ES-I3 (cell line): ENCODE measurements around the gene ITGA11.

Source experiments
- H3K36me3 ChIP-seq: 2 replicates; pipeline ENCODE4 v1.6.1; 2013; ENCODE audit warnings: mild to moderate bottlenecking, low read length, control low read depth, moderate library complexity; ENCODE audit not compliant: insufficient read depth
- H3K4me1 ChIP-seq: 2 replicates; pipeline ENCODE4 v1.6.1; 2013; ENCODE audit warnings: mild to moderate bottlenecking, control low read depth, low read length; ENCODE audit not compliant: insufficient read depth
- H3K9ac ChIP-seq: 2 replicates; pipeline ENCODE4 v1.6.1; 2013; ENCODE audit warnings: low read depth, mild to moderate bottlenecking, low read length, moderate library complexity
- H3K9me3 ChIP-seq: 2 replicates; pipeline ENCODE4 v1.6.1; 2013; ENCODE audit warnings: mild to moderate bottlenecking, low read length, moderate library complexity; ENCODE audit not compliant: control insufficient read depth, insufficient read depth

ITGA11 gene

DNA sequence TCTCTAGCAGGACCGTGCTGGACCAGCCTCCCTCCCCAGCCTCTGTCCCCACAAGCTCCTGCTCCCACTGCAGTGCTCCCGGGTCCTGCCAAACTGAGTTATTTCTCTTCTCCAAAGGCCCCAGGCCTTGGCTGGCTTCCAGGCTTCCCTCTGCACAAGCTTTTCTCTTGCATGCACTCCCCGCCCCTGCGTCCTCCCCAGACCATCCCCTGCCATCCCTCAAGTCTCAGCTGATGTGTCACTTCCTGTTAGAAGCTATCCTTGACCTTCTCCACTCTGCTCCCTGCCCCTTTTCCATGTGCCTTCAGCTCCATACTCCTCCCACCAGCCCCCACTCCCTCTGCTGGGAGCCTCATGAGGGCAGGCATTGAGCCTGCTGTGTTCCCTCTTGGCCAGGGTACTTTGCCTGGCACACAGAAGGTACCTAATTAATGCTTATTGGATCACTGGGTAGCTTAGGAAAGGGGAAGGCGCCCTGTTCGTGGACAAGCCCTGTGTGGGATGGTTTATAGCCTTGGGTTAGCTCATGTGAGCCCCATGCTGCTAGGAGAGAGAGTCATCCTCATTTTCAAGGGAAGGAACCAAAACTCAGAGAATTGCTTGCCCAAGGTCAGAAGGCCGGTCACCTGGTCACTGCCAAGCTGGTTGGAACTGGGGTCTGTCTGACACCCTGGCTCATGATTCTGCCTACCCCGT lies 98.0 kb downstream of the ITGA11 start:
- no peaks in the 10 kb centered on the region for H3K36me3 ChIP-seq
- no peaks in the 10 kb centered on the region for H3K9me3 ChIP-seq
- H3K9ac ChIP-seq: no peak overlapping the region
- peaks cover 17% of the 10 kb centered on the region for H3K4me1 ChIP-seq

DNA sequence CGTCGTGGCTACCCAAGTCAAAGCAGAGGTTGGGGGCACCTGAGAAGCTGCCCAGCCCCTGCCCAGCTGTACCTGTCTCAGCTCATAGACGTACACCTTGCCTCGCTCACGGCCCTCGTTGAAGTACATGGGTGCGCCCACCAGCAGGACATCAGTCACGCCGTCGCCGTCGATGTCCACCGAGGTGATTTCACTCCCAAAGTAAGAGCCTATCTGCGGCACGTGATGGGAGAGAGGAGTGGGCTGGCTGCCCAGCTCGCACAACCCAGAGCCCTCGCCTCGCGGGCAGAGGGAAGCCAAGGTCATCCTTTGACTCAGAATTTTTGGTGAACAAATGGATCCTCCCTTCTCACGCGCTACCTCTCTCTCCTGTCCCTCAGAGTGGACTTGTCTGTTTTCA lies 99.7 kb downstream of the ITGA11 start:
- H3K9me3 ChIP-seq: no peaks in the 10 kb centered on the region
- no peaks in the 10 kb centered on the region for H3K36me3 ChIP-seq
- no peak overlapping the region for H3K9ac ChIP-seq
- peaks cover 18% of the 10 kb centered on the region for H3K4me1 ChIP-seq

DNA sequence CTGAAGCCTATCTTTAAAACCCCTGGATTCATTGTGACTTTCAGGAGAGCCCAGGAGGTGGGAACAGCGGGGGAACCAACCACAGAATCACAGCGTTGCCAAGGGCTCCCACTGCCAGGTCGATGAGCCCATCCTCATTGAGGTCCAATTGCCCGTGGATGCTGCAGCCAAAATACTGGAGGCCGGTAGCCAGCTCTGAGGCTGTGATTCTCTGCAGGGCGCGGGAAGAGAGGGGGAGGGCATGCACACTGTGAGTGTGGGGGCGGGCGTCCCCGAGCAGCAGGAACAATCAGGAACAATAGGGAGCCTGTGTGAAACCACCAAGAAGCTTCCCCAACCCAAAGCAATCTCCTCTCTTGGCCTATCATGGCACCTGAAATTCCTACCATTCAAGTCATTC lies 101.1 kb downstream of the ITGA11 start:
- Histone ChIP-seq H3K36me3 (no peaks in the 10 kb centered on the region), H3K9me3 (no peaks in the 10 kb centered on the region), H3K9ac (no peak overlapping the region), H3K4me1 (peaks cover 24% of the 10 kb centered on the region)

GRCh38 chr15:68330416-68330815 lies 101.5 kb downstream of the ITGA11 start:
- Histone ChIP-seq H3K4me1 (peaks cover 24% of the 10 kb centered on the region), H3K9ac (no peak overlapping the region), H3K9me3 (no peaks in the 10 kb centered on the region), H3K36me3 (no peaks in the 10 kb centered on the region)

DNA sequence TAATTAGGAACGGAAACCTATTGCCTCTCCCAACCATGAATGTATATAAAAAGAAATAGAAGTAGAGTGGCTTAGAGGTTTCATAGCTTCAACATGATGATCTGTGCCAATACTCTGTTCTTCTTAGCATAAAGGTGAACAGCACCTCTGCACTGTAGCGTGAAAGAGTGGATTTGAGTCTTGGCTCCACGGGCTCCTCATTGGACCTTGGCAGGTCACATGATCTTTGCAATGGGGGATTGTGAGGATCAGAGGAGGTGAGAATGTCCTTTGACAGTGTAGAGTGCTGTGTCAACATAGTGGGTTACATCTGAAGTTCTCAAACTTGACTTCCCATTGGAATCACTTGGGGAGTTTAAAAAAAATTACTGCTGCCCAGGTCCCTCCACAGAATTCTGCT lies 103.0 kb downstream of the ITGA11 start:
- no peak overlapping the region for H3K9ac ChIP-seq
- no peaks in the 10 kb centered on the region for H3K9me3 ChIP-seq
- no peaks in the 10 kb centered on the region for H3K36me3 ChIP-seq
- H3K4me1 ChIP-seq: peaks cover 24% of the 10 kb centered on the region

DNA sequence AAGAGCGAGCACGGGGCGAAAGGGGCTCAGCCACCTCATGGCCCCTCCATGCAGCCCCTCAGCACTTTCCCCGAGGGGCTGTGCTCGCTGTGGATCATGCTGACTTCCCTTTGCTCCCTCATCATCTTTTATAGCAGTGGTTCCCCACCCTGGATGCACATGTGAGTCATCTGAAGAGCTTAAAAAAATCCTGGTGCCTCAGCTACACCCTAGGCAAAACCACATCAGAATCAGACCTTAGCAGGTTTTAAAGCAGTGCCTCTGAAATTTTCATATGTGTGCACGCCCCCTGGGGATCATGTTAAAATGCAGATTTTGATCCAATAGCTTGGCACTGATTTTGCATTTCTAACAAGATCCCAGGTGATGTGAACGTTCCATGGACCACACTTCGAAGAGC lies 103.5 kb downstream of the ITGA11 start:
- Histone ChIP-seq H3K4me1 (peaks cover 24% of the 10 kb centered on the region), H3K36me3 (no peaks in the 10 kb centered on the region), H3K9ac (no peak overlapping the region), H3K9me3 (no peaks in the 10 kb centered on the region)

DNA sequence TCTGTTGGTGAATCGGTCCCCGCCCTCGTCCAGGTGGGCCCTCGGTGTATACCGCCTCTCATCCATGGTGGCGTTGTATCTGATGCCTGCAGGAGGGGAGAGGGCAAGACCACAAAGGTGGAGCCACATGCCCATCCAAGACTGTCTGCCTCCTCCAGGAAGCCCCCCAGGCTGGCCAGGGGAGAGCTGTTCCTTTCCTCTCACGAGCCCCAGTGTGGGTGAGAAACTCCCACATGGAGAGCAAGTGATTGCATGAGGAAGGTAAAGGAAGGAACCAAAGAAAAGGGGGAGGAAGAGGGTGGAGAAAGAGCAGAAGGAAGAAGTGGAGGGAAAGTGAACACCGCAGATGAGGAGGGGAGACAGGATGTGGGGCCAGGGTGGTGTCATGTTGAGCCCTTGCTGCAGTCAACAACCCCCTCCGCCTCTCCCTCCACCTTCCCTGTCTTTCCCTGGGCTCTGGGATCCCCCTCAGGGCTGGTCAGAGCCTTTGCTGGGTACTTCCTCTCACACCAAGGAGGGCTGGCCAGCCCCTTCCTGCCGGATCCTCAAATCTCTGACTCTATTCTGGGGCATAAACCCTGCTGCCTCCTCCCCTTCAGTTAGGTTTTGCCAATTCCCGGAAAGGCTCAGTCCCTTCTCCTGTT lies 105.1 kb downstream of the ITGA11 start:
- Histone ChIP-seq H3K9me3 (no peaks in the 10 kb centered on the region), H3K9ac (no peak overlapping the region), H3K4me1 (peaks cover 24% of the 10 kb centered on the region), H3K36me3 (no peaks in the 10 kb centered on the region)

DNA sequence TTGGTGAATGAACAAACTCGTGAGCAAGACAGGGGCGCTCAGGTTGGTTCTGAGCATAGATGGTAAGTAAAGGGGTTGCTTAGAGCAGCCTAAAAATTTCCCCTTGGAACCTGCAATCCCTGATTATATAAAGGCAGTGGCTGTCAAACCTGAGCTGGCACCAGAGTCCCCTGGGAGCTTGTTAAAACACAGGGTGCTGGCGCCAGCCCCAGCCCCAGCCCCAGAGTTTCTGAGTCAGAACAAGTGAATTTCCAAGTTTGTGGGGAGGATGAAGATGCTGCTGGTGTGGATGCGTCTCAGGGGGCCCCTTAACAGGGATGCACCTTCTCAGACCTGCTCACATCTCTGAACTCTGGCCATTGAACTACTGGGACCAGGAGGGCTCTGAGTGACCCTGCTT lies 106.2 kb downstream of the ITGA11 start:
- Histone ChIP-seq H3K36me3 (no peaks in the 10 kb centered on the region), H3K9me3 (no peaks in the 10 kb centered on the region), H3K9ac (no peak overlapping the region), H3K4me1 (peaks cover 17% of the 10 kb centered on the region)

GRCh38 chr15:68322796-68323195 lies 109.2 kb downstream of the ITGA11 start:
- Histone ChIP-seq H3K9ac (no peak overlapping the region), H3K4me1 (peaks cover 7% of the 10 kb centered on the region; the same call in 1 of the 2 replicates), H3K36me3 (no peaks in the 10 kb centered on the region), H3K9me3 (no peaks in the 10 kb centered on the region)

GRCh38 chr15:68321229-68321628 lies 110.7 kb downstream of the ITGA11 start:
- Histone ChIP-seq H3K9me3 (no peaks in the 10 kb centered on the region), H3K9ac (no peak overlapping the region), H3K4me1 (peaks cover 2% of the 10 kb centered on the region; the same call in 1 of the 2 replicates), H3K36me3 (no peaks in the 10 kb centered on the region)

DNA sequence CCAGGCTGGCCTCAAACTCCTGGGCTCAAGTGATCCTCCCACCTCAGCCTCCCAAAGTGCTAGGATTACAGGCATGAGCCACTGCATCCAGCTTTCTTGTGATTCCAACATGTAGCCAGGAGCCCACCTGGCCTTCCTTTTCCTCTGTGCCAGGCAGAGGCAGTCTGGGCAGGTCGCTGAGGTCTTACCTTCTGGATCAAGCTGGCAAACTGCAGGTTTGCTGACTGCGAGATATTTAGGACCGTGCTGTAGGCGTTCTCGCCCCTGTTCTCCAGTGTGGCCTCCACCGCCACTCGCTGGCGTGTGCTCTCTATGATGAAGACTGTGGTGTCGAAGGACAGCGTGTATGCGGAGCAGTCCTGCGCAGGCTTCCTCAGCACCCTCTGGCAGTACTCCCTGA lies 112.0 kb downstream of the ITGA11 start:
- Histone ChIP-seq H3K9ac (no peak overlapping the region), H3K36me3 (no peaks in the 10 kb centered on the region), H3K4me1 (peaks cover 7% of the 10 kb centered on the region; the same call in 1 of the 2 replicates)

GRCh38 chr15:68318931-68319909 lies 112.7 kb downstream of the ITGA11 start:
- H3K36me3 ChIP-seq: no peaks in the 10 kb centered on the region
- H3K4me1 ChIP-seq: peaks cover 7% of the 10 kb centered on the region; the same call in 1 of the 2 replicates
- H3K9me3 ChIP-seq: no peaks in the 10 kb centered on the region
- no peak overlapping the region for H3K9ac ChIP-seq

More for the DNA sequence above, 112.0 kb downstream of the ITGA11 start:
- no peaks in the 10 kb centered on the region for H3K9me3 ChIP-seq

GRCh38 chr15:68318008-68318835 lies 113.7 kb downstream of the ITGA11 start:
- no peak overlapping the region for H3K9ac ChIP-seq
- peaks cover 7% of the 10 kb centered on the region; the same call in 1 of the 2 replicates for H3K4me1 ChIP-seq
- H3K36me3 ChIP-seq: no peaks in the 10 kb centered on the region
- no peaks in the 10 kb centered on the region for H3K9me3 ChIP-seq
